ENCODE measurements around the gene WDR27.

WDR27 gene

DNA sequence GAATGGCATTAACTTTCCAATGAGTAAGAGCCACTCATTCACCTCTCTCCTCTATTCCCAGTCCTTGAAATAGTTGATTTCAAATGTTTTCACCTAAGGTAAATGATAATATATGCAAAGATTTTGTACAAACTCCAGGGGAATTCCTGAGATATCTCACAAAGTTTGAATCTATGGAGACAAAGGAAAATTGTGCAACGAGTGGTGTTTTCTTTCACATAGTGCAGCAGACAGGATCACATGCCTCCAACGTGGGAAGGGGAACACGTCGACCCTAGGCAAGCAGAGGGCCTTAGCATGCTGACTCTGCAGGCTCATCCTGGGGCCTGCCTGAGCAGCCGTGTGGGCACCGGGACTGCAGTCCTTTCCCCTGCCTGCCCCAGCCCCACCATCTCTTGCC is 252.6 kb downstream of the WDR27 start (continued):
- no peak for TF ChIP-seq SNAI2 (CRISPR knock-in tag; IDR thresholded peaks at IDR 0.05)
- TF ChIP-seq GLIS3 (CRISPR knock-in tag; IDR thresholded peaks at IDR 0.05), result no peak
- no peak for TF ChIP-seq ARNTL (CRISPR knock-in tag; IDR thresholded peaks at IDR 0.05; ENCODE audit: borderline replicate concordance, low read depth)

DNA sequence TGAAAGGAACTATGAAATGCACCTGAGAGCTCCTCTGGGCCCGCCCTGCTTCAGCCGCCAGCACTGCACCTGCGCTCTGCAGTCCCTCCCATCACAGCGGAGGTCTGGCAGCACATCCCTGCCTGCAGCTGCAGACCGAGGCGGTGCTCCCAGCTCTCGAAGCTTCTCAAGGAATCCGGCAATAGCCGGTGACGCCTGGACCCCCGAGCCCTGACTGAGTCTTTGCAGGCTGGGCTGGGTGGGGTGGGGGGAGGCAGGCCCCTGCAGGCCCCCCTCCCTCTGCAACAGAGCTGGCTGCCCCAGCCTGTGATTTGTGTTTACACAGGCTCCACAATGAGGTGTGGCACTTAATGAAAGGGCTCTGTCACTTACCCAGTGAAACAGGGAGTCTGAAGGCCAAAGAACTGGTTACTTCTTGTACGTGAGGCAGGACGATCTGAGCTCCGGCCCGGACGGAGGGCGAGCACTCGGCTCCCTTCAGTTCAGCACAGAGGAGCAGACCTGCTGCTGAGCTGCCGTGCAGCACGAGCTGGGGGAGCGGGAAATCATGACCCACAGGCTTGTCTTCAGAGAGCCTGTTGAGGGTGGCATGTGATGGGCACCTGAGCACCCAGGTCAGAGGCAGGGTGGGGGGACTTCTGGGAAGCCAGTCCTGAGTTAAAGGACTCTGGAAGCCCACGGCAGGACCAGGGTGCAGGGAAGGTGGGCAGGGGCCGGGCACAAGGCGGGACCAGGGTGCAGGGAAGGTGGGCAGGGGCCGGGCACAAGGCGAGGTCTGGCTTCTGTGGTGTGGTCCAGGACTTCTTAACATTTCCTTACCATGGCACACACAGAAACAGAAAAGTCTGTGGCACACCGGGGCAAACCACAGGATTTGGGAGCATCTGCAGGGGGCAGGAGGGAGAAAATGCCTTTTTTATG is 255.9 kb downstream of the WDR27 start:
- ATAC-seq, result no peak
- TF ChIP-seq ESRRG (CRISPR knock-in tag; IDR thresholded peaks at IDR 0.05) (no peak), ZNF70 (CRISPR knock-in tag; IDR thresholded peaks at IDR 0.05) (no peak), OSR1 (CRISPR knock-in tag; IDR thresholded peaks at IDR 0.05) (no peak), TOX (CRISPR knock-in tag; IDR thresholded peaks at IDR 0.05; ENCODE audit: borderline replicate concordance) (no peak), SNAI2 (CRISPR knock-in tag; IDR thresholded peaks at IDR 0.05) (no peak), TCF4 (CRISPR knock-in tag; IDR thresholded peaks at IDR 0.05; ENCODE audit: borderline replicate concordance) (no peak), ZFP30 (CRISPR knock-in tag; IDR thresholded peaks at IDR 0.05) (no peak), PPARA (CRISPR knock-in tag; IDR thresholded peaks at IDR 0.05; ENCODE audit: borderline replicate concordance) (no peak), ZFP3 (CRISPR knock-in tag; IDR thresholded peaks at IDR 0.05) (no peak), ZC3H10 (CRISPR knock-in tag; IDR thresholded peaks at IDR 0.05) (no peak), GLIS3 (CRISPR knock-in tag; IDR thresholded peaks at IDR 0.05) (no peak), ZNF565 (CRISPR knock-in tag; conservative IDR thresholded peaks at IDR 0.05; ENCODE audit: low read depth) (no peak), RARB (CRISPR knock-in tag; IDR thresholded peaks at IDR 0.05) (no peak), ZNF8 (CRISPR knock-in tag; IDR thresholded peaks at IDR 0.05) (no peak), ISL1 (CRISPR knock-in tag; IDR thresholded peaks at IDR 0.05) (no peak)
- TF ChIP-seq, protein P1, sequence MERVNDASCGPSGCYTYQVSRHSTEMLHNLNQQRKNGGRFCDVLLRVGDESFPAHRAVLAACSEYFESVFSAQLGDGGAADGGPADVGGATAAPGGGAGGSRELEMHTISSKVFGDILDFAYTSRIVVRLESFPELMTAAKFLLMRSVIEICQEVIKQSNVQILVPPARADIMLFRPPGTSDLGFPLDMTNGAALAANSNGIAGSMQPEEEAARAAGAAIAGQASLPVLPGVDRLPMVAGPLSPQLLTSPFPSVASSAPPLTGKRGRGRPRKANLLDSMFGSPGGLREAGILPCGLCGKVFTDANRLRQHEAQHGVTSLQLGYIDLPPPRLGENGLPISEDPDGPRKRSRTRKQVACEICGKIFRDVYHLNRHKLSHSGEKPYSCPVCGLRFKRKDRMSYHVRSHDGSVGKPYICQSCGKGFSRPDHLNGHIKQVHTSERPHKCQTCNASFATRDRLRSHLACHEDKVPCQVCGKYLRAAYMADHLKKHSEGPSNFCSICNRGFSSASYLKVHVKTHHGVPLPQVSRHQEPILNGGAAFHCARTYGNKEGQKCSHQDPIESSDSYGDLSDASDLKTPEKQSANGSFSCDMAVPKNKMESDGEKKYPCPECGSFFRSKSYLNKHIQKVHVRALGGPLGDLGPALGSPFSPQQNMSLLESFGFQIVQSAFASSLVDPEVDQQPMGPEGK (CRISPR knock-in tag; IDR thresholded peaks at IDR 0.05; ENCODE audit: borderline replicate concordance), result no peak
- TF ChIP-seq, protein P2, sequence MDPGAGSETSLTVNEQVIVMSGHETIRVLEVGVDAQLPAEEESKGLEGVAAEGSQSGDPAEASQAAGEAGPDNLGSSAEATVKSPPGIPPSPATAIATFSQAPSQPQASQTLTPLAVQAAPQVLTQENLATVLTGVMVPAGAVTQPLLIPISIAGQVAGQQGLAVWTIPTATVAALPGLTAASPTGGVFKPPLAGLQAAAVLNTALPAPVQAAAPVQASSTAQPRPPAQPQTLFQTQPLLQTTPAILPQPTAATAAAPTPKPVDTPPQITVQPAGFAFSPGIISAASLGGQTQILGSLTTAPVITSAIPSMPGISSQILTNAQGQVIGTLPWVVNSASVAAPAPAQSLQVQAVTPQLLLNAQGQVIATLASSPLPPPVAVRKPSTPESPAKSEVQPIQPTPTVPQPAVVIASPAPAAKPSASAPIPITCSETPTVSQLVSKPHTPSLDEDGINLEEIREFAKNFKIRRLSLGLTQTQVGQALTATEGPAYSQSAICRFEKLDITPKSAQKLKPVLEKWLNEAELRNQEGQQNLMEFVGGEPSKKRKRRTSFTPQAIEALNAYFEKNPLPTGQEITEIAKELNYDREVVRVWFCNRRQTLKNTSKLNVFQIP (CRISPR knock-in tag; IDR thresholded peaks at IDR 0.05; ENCODE audit: borderline replicate concordance, low read depth), result no peak
- TF ChIP-seq, protein P3, sequence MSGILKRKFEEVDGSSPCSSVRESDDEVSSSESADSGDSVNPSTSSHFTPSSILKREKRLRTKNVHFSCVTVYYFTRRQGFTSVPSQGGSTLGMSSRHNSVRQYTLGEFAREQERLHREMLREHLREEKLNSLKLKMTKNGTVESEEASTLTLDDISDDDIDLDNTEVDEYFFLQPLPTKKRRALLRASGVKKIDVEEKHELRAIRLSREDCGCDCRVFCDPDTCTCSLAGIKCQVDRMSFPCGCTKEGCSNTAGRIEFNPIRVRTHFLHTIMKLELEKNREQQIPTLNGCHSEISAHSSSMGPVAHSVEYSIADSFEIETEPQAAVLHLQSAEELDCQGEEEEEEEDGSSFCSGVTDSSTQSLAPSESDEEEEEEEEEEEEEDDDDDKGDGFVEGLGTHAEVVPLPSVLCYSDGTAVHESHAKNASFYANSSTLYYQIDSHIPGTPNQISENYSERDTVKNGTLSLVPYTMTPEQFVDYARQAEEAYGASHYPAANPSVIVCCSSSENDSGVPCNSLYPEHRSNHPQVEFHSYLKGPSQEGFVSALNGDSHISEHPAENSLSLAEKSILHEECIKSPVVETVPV (CRISPR knock-in tag; IDR thresholded peaks at IDR 0.05), result no peak
- TF ChIP-seq, protein P4, sequence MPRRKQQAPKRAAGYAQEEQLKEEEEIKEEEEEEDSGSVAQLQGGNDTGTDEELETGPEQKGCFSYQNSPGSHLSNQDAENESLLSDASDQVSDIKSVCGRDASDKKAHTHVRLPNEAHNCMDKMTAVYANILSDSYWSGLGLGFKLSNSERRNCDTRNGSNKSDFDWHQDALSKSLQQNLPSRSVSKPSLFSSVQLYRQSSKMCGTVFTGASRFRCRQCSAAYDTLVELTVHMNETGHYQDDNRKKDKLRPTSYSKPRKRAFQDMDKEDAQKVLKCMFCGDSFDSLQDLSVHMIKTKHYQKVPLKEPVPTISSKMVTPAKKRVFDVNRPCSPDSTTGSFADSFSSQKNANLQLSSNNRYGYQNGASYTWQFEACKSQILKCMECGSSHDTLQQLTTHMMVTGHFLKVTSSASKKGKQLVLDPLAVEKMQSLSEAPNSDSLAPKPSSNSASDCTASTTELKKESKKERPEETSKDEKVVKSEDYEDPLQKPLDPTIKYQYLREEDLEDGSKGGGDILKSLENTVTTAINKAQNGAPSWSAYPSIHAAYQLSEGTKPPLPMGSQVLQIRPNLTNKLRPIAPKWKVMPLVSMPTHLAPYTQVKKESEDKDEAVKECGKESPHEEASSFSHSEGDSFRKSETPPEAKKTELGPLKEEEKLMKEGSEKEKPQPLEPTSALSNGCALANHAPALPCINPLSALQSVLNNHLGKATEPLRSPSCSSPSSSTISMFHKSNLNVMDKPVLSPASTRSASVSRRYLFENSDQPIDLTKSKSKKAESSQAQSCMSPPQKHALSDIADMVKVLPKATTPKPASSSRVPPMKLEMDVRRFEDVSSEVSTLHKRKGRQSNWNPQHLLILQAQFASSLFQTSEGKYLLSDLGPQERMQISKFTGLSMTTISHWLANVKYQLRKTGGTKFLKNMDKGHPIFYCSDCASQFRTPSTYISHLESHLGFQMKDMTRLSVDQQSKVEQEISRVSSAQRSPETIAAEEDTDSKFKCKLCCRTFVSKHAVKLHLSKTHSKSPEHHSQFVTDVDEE (CRISPR knock-in tag; IDR thresholded peaks at IDR 0.05), result no peak
- TF ChIP-seq, protein P5, sequence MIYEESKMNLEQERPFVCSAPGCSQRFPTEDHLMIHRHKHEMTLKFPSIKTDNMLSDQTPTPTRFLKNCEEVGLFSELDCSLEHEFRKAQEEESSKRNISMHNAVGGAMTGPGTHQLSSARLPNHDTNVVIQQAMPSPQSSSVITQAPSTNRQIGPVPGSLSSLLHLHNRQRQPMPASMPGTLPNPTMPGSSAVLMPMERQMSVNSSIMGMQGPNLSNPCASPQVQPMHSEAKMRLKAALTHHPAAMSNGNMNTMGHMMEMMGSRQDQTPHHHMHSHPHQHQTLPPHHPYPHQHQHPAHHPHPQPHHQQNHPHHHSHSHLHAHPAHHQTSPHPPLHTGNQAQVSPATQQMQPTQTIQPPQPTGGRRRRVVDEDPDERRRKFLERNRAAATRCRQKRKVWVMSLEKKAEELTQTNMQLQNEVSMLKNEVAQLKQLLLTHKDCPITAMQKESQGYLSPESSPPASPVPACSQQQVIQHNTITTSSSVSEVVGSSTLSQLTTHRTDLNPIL (CRISPR knock-in tag; IDR thresholded peaks at IDR 0.05; ENCODE audit: low read depth), result no peak

DNA sequence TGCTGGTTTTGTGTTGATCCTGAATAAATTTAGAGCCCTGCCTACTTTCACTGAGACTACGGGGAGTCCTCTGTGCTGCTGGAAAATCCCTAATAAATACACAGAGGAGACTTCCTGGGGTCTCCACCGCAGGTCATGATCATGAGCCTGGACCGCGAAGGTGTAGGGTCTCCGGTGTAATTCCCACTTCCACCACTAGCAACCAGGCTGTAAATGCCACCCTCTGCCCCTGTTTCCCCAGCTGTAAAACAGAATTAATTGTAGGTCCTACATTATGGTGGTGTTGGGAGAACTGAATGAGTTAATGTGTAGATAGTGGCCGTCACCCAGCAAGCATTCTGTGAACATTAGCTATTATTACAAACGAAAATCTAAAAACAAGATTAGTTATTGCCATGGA is 256.6 kb downstream of the WDR27 start:
- TF ChIP-seq ZNF70 (CRISPR knock-in tag; IDR thresholded peaks at IDR 0.05), result no peak
- no peak for TF ChIP-seq TOX (CRISPR knock-in tag; IDR thresholded peaks at IDR 0.05; ENCODE audit: borderline replicate concordance)
- TF ChIP-seq, protein P2 (CRISPR knock-in tag; IDR thresholded peaks at IDR 0.05; ENCODE audit: borderline replicate concordance, low read depth), result no peak
- no peak for TF ChIP-seq ZNF8 (CRISPR knock-in tag; IDR thresholded peaks at IDR 0.05)
- TF ChIP-seq BACH2 (CRISPR knock-in tag; IDR thresholded peaks at IDR 0.05; ENCODE audit: borderline replicate concordance), result no peak
- no peak for TF ChIP-seq ZNF565 (CRISPR knock-in tag; conservative IDR thresholded peaks at IDR 0.05; ENCODE audit: low read depth)
- no peak for TF ChIP-seq ZC3H10 (CRISPR knock-in tag; IDR thresholded peaks at IDR 0.05)
- TF ChIP-seq ZFP30 (CRISPR knock-in tag; IDR thresholded peaks at IDR 0.05), result no peak
- no peak for TF ChIP-seq ESRRG (CRISPR knock-in tag; IDR thresholded peaks at IDR 0.05)
- TF ChIP-seq SNAI2 (CRISPR knock-in tag; IDR thresholded peaks at IDR 0.05), result no peak
- TF ChIP-seq, protein P3 (CRISPR knock-in tag; IDR thresholded peaks at IDR 0.05), result no peak
- no peak for TF ChIP-seq ZFP3 (CRISPR knock-in tag; IDR thresholded peaks at IDR 0.05)

More for the DNA sequence above, 256.6 kb downstream of the WDR27 start:
- ATAC-seq, result no peak
